HUDEP-2 (cell line): ENCODE results near the gene ZNF587B.
"Not testable (repeated sequence)": the region's sequence is repeated elsewhere in the genome, so short reads cannot be mapped to it uniquely, and the experiment has no call there.

Experiments used
- DNase-seq, 76 experiments: peaks; one replicate each; lab custom pipeline; 2025; ENCODE audit not compliant: unreplicated experiment in 76 of 76; lab: John Stamatoyannopoulos, UW

Gene ZNF587B

GRCh38 chr19:57817976-57818375 is 12.1 kb upstream of the ZNF587B start:
- no peak for DNase-seq

- no peak for DNase-seq
These were observed 11.7 kb upstream of the ZNF587B start for GRCh38 chr19:57818378-57818777.

- peak in 75 of 76 experiments; percentile 39 to 92 (median 82) for DNase-seq
These were observed 10.5 kb upstream of the ZNF587B start for GRCh38 chr19:57819475-57820148.

GRCh38 chr19:57820599-57820998 is 9.5 kb upstream of the ZNF587B start:
- DNase-seq = no peak

- DNase-seq = not testable (repeated sequence)
These were observed 9.0 kb upstream of the ZNF587B start for GRCh38 chr19:57821095-57821494.

GRCh38 chr19:57821501-57821900 is 8.6 kb upstream of the ZNF587B start:
- DNase-seq = not testable (repeated sequence)

- DNase-seq = not testable (repeated sequence)
These were observed 6.9 kb upstream of the ZNF587B start for GRCh38 chr19:57823155-57823554.

GRCh38 chr19:57823608-57824007 is 6.5 kb upstream of the ZNF587B start:
- DNase-seq = not testable (repeated sequence)

GRCh38 chr19:57825511-57825910 is 4.6 kb upstream of the ZNF587B start:
- DNase-seq = no peak

- DNase-seq = no peak
These were observed 783 bp upstream of the ZNF587B start for GRCh38 chr19:57829316-57829715.

- not testable (repeated sequence) for DNase-seq
These were observed 6.9 kb downstream of the ZNF587B start for GRCh38 chr19:57836991-57837390.

- not testable (repeated sequence) for DNase-seq
These were observed 8.6 kb downstream of the ZNF587B start for GRCh38 chr19:57838622-57839191.

- no peak for DNase-seq
These were observed 11.1 kb downstream of the ZNF587B start for GRCh38 chr19:57841122-57841763.

- not testable (repeated sequence) for DNase-seq
These were observed 17.1 kb downstream of the ZNF587B start for GRCh38 chr19:57847164-57847563.

GRCh38 chr19:57849162-57849665 is 19.1 kb downstream of the ZNF587B start:
- peak in 1 of 76 experiments; percentile 55 for DNase-seq

GRCh38 chr19:57849666-57850473 is 19.8 kb downstream of the ZNF587B start, which contains the start of gene ZNF587:
Gene ZNF587, plus strand, starts transcription at chr19:57849859. Its CDS starts 180 bp downstream, at chr19:57850039.
- peak in 74 of 76 experiments; percentile 22 to 89 (median 74) for DNase-seq

- peak in 58 of 76 experiments; percentile 3 to 81 (median 42) for DNase-seq
These were observed 20.5 kb downstream of the ZNF587B start for GRCh38 chr19:57850553-57851017.

- DNase-seq = not testable (repeated sequence)
These were observed 21.9 kb downstream of the ZNF587B start for GRCh38 chr19:57851812-57852603.

- DNase-seq = not testable (repeated sequence)
These were observed 24.0 kb downstream of the ZNF587B start for GRCh38 chr19:57854117-57854516.

- DNase-seq = not testable (repeated sequence)
These were observed 32.3 kb downstream of the ZNF587B start for GRCh38 chr19:57862351-57862750.
